ENCODE results near the gene SEZ6L2.

Gene SEZ6L2

GRCh38 chr16:29920288-29921033, 21.1 kb upstream of the SEZ6L2 start:
- Histone ChIP-seq H3K4me3 (ENCODE audit: control insufficient read depth in 1 of 7, extremely low read depth in 1 of 7, insufficient read depth in 4 of 7, low read depth in 2 of 7, low read length in 6 of 7) (no peak overlapping the region), H3K4me1 (ENCODE audit: control extremely low read depth in 1 of 4, control insufficient read depth in 4 of 4, insufficient read depth in 4 of 4, low read length in 3 of 4) (peaks cover 0 to 7% (median 7%) of the 10 kb centered on the region in 4 experiments), H3K27me3 (replicated peaks in 2 of 5; ENCODE audit: control insufficient read depth in 4 of 5, insufficient read depth in 5 of 5, low read length in 4 of 5) (no peaks in the 10 kb centered on the region), H3K9me3 (ENCODE audit: control extremely low read depth in 1 of 5, control insufficient read depth in 4 of 5, insufficient read depth in 2 of 5, low read depth in 1 of 5, low read length in 4 of 5) (no peaks in the 10 kb centered on the region), H3K36me3 (ENCODE audit: control insufficient read depth in 4 of 4, insufficient read depth in 4 of 4, low read length in 3 of 4) (peaks cover 10 to 40% (median 28%) of the 10 kb centered on the region in 4 experiments), H3K27ac (ENCODE audit: insufficient read depth in 1 of 2, low read depth in 1 of 2, low read length in 2 of 2, poor library complexity in 1 of 2, severe bottlenecking in 2 of 2) (no peak overlapping the region)
- no peak for DNase-seq
- CTCF ChIA-PET, result no interaction called here
- POLR2A ChIA-PET, result no interaction called here
- 100% methylated on average over 2 of the region's 6 CpGs for WGBS (ENCODE audit: insufficient coverage)

GRCh38 chr16:29916979-29917378, 17.6 kb upstream of the SEZ6L2 start:
- Histone ChIP-seq H3K4me1 (ENCODE audit: control extremely low read depth in 1 of 4, control insufficient read depth in 4 of 4, insufficient read depth in 4 of 4, low read length in 3 of 4) (no peaks in the 10 kb centered on the region), H3K36me3 (ENCODE audit: control insufficient read depth in 4 of 4, insufficient read depth in 4 of 4, low read length in 3 of 4) (peaks cover 9 to 36% (median 25%) of the 10 kb centered on the region in 4 experiments), H3K4me3 (ENCODE audit: control insufficient read depth in 1 of 7, extremely low read depth in 1 of 7, insufficient read depth in 4 of 7, low read depth in 2 of 7, low read length in 6 of 7) (no peak overlapping the region), H3K27ac (ENCODE audit: insufficient read depth in 1 of 2, low read depth in 1 of 2, low read length in 2 of 2, poor library complexity in 1 of 2, severe bottlenecking in 2 of 2) (no peak overlapping the region), H3K27me3 (replicated peaks in 2 of 5; ENCODE audit: control insufficient read depth in 4 of 5, insufficient read depth in 5 of 5, low read length in 4 of 5) (no peaks in the 10 kb centered on the region), H3K9me3 (ENCODE audit: control extremely low read depth in 1 of 5, control insufficient read depth in 4 of 5, insufficient read depth in 2 of 5, low read depth in 1 of 5, low read length in 4 of 5) (no peaks in the 10 kb centered on the region)
- POLR2A ChIA-PET, result no interaction called here
- CTCF ChIA-PET, result interaction anchor here (0.8 kb wide), 1 partner anchor 68 kb away, joined by 3 read pairs; no protein-coding TSS in a partner anchor
- no CpG with 5 or more reads among the region's 1 CpG for WGBS (ENCODE audit: insufficient coverage)
- no peak for DNase-seq

- Histone ChIP-seq H3K36me3 (ENCODE audit: control insufficient read depth in 4 of 4, insufficient read depth in 4 of 4, low read length in 3 of 4) (peaks cover 9 to 29% (median 20%) of the 10 kb centered on the region in 4 experiments), H3K27ac (ENCODE audit: insufficient read depth in 1 of 2, low read depth in 1 of 2, low read length in 2 of 2, poor library complexity in 1 of 2, severe bottlenecking in 2 of 2) (no peak overlapping the region), H3K4me3 (ENCODE audit: control insufficient read depth in 1 of 7, extremely low read depth in 1 of 7, insufficient read depth in 4 of 7, low read depth in 2 of 7, low read length in 6 of 7) (no peak overlapping the region), H3K4me1 (ENCODE audit: control extremely low read depth in 1 of 4, control insufficient read depth in 4 of 4, insufficient read depth in 4 of 4, low read length in 3 of 4) (no peaks in the 10 kb centered on the region), H3K9me3 (ENCODE audit: control extremely low read depth in 1 of 5, control insufficient read depth in 4 of 5, insufficient read depth in 2 of 5, low read depth in 1 of 5, low read length in 4 of 5) (no peaks in the 10 kb centered on the region), H3K27me3 (replicated peaks in 2 of 5; ENCODE audit: control insufficient read depth in 4 of 5, insufficient read depth in 5 of 5, low read length in 4 of 5) (no peaks in the 10 kb centered on the region)
- no peak for DNase-seq
- 95% methylated on average over 6 of the region's 6 CpGs for WGBS (ENCODE audit: insufficient coverage)
- POLR2A ChIA-PET, result no interaction called here
- CTCF ChIA-PET, result interaction anchor here (0.9 to 1.8 kb wide), 4 partner anchors 12 to 57 kb away, joined by 3 to 5 read pairs (median 4); partner anchors contain the start of gene ASPHD1
These were observed 16.4 kb upstream of the SEZ6L2 start for GRCh38 chr16:29915590-29916247.

- Histone ChIP-seq H3K4me1 (ENCODE audit: control extremely low read depth in 1 of 4, control insufficient read depth in 4 of 4, insufficient read depth in 4 of 4, low read length in 3 of 4) (peaks cover 0 to 9% (median 1%) of the 10 kb centered on the region in 4 experiments), H3K4me3 (ENCODE audit: control insufficient read depth in 1 of 7, extremely low read depth in 1 of 7, insufficient read depth in 4 of 7, low read depth in 2 of 7, low read length in 6 of 7) (no peak overlapping the region), H3K9me3 (ENCODE audit: control extremely low read depth in 1 of 5, control insufficient read depth in 4 of 5, insufficient read depth in 2 of 5, low read depth in 1 of 5, low read length in 4 of 5) (no peaks in the 10 kb centered on the region), H3K36me3 (ENCODE audit: control insufficient read depth in 4 of 4, insufficient read depth in 4 of 4, low read length in 3 of 4) (peaks cover 2 to 18% (median 10%) of the 10 kb centered on the region in 4 experiments), H3K27ac (ENCODE audit: insufficient read depth in 1 of 2, low read depth in 1 of 2, low read length in 2 of 2, poor library complexity in 1 of 2, severe bottlenecking in 2 of 2) (no peak overlapping the region), H3K27me3 (replicated peaks in 2 of 5; ENCODE audit: control insufficient read depth in 4 of 5, insufficient read depth in 5 of 5, low read length in 4 of 5) (no peaks in the 10 kb centered on the region)
- POLR2A ChIA-PET, result no interaction called here
- no peak for DNase-seq
- CTCF ChIA-PET, result interaction anchor here (0.9 kb wide), 1 partner anchor 93 kb away, joined by 3 read pairs; no protein-coding TSS in a partner anchor
- WGBS (ENCODE audit: insufficient coverage), result 98% methylated on average over 8 of the region's 8 CpGs
These were observed 14.2 kb upstream of the SEZ6L2 start for GRCh38 chr16:29913514-29913913.

- ChIA-PET POLR2A (no interaction called here), CTCF (interaction anchor here (0.9 to 1.4 kb wide), 3 partner anchors 48 to 94 kb away, joined by 3 read pairs; partner anchors contain the start of gene TAOK2)
- H3K27ac ChIP-seq (ENCODE audit: insufficient read depth in 1 of 2, low read depth in 1 of 2, low read length in 2 of 2, poor library complexity in 1 of 2, severe bottlenecking in 2 of 2), result no peak overlapping the region
- DNase-seq, result no peak
- WGBS (ENCODE audit: insufficient coverage), result 95% methylated on average over 9 of the region's 11 CpGs
- H3K4me3 ChIP-seq (ENCODE audit: control insufficient read depth in 1 of 7, extremely low read depth in 1 of 7, insufficient read depth in 4 of 7, low read depth in 2 of 7, low read length in 6 of 7), result no peak overlapping the region
- H3K27me3 ChIP-seq (replicated peaks in 2 of 5; ENCODE audit: control insufficient read depth in 4 of 5, insufficient read depth in 5 of 5, low read length in 4 of 5), result no peaks in the 10 kb centered on the region
- H3K4me1 ChIP-seq (ENCODE audit: control extremely low read depth in 1 of 4, control insufficient read depth in 4 of 4, insufficient read depth in 4 of 4, low read length in 3 of 4), result peaks cover 0 to 9% (median 1%) of the 10 kb centered on the region in 4 experiments
- no peaks in the 10 kb centered on the region for H3K9me3 ChIP-seq (ENCODE audit: control extremely low read depth in 1 of 5, control insufficient read depth in 4 of 5, insufficient read depth in 2 of 5, low read depth in 1 of 5, low read length in 4 of 5)
- peaks cover 2 to 18% (median 9%) of the 10 kb centered on the region in 4 experiments for H3K36me3 ChIP-seq (ENCODE audit: control insufficient read depth in 4 of 4, insufficient read depth in 4 of 4, low read length in 3 of 4)
These were observed 12.7 kb upstream of the SEZ6L2 start for GRCh38 chr16:29912087-29912486.

- no peak overlapping the region for H3K4me3 ChIP-seq (ENCODE audit: control insufficient read depth in 1 of 7, extremely low read depth in 1 of 7, insufficient read depth in 4 of 7, low read depth in 2 of 7, low read length in 6 of 7)
- peaks cover 0 to 9% (median 1%) of the 10 kb centered on the region in 4 experiments for H3K4me1 ChIP-seq (ENCODE audit: control extremely low read depth in 1 of 4, control insufficient read depth in 4 of 4, insufficient read depth in 4 of 4, low read length in 3 of 4)
- DNase-seq, result no peak
- WGBS (ENCODE audit: insufficient coverage), result 89% methylated on average over 11 of the region's 15 CpGs
- no peaks in the 10 kb centered on the region for H3K9me3 ChIP-seq (ENCODE audit: control extremely low read depth in 1 of 5, control insufficient read depth in 4 of 5, insufficient read depth in 2 of 5, low read depth in 1 of 5, low read length in 4 of 5)
- ChIA-PET POLR2A (interaction anchor here (0.6 kb wide), 1 partner anchor 40 kb away, joined by 3 read pairs; no protein-coding TSS in a partner anchor), CTCF (interaction anchor here (0.9 to 1.4 kb wide), 3 partner anchors 47 to 95 kb away, joined by 3 read pairs; partner anchors contain the start of gene TAOK2)
- H3K36me3 ChIP-seq (ENCODE audit: control insufficient read depth in 4 of 4, insufficient read depth in 4 of 4, low read length in 3 of 4), result peaks cover 2 to 15% (median 6%) of the 10 kb centered on the region in 4 experiments
- no peak overlapping the region for H3K27ac ChIP-seq (ENCODE audit: insufficient read depth in 1 of 2, low read depth in 1 of 2, low read length in 2 of 2, poor library complexity in 1 of 2, severe bottlenecking in 2 of 2)
- H3K27me3 ChIP-seq (replicated peaks in 2 of 5; ENCODE audit: control insufficient read depth in 4 of 5, insufficient read depth in 5 of 5, low read length in 4 of 5), result no peaks in the 10 kb centered on the region
These were observed 12.3 kb upstream of the SEZ6L2 start for GRCh38 chr16:29911676-29912010.
